ENCODE results near the gene ARL4D.

Gene ARL4D

GRCh38 chr17:43353393-43353792 lies 45.4 kb upstream of the ARL4D start:
- H3K27ac ChIP-seq = no peak overlapping the region
- H3K9me3 ChIP-seq (ENCODE audit: severe bottlenecking) = peaks cover 14% of the 10 kb centered on the region
- no peaks in the 10 kb centered on the region for H3K27me3 ChIP-seq (ENCODE audit: insufficient read depth, low read depth, severe bottlenecking)
- DNase-seq = no peak
- TF ChIP-seq CTCF (IDR thresholded peaks at IDR 0.05; ENCODE audit: low read depth, low read length) = no peak
- H3K4me3 ChIP-seq (ENCODE audit: low read depth, low read length) = no peak overlapping the region
- no peaks in the 10 kb centered on the region for H3K36me3 ChIP-seq

GRCh38 chr17:43354371-43354770 lies 44.4 kb upstream of the ARL4D start:
- no peak overlapping the region for H3K4me3 ChIP-seq (ENCODE audit: low read depth, low read length)
- no peak for DNase-seq
- H3K9me3 ChIP-seq (ENCODE audit: severe bottlenecking) = peaks cover 6% of the 10 kb centered on the region
- no peak for TF ChIP-seq CTCF (IDR thresholded peaks at IDR 0.05; ENCODE audit: low read depth, low read length)
- no peaks in the 10 kb centered on the region for H3K27me3 ChIP-seq (ENCODE audit: insufficient read depth, low read depth, severe bottlenecking)
- H3K36me3 ChIP-seq = no peaks in the 10 kb centered on the region
- H3K27ac ChIP-seq = peak overlapping the region; percentile 39; the same call in 1 of the 2 replicates

GRCh38 chr17:43356450-43356849 lies 42.3 kb upstream of the ARL4D start:
- TF ChIP-seq CTCF (IDR thresholded peaks at IDR 0.05; ENCODE audit: low read depth, low read length) = no peak
- no peaks in the 10 kb centered on the region for H3K27me3 ChIP-seq (ENCODE audit: insufficient read depth, low read depth, severe bottlenecking)
- H3K9me3 ChIP-seq (ENCODE audit: severe bottlenecking) = no peaks in the 10 kb centered on the region
- DNase-seq = no peak
- H3K36me3 ChIP-seq = no peaks in the 10 kb centered on the region
- H3K27ac ChIP-seq = no peak overlapping the region
- no peak overlapping the region for H3K4me3 ChIP-seq (ENCODE audit: low read depth, low read length)

- H3K4me3 ChIP-seq (ENCODE audit: low read depth, low read length) = no peak overlapping the region
- no peak for TF ChIP-seq CTCF (IDR thresholded peaks at IDR 0.05; ENCODE audit: low read depth, low read length)
- H3K27me3 ChIP-seq (ENCODE audit: insufficient read depth, low read depth, severe bottlenecking) = no peaks in the 10 kb centered on the region
- H3K9me3 ChIP-seq (ENCODE audit: severe bottlenecking) = no peaks in the 10 kb centered on the region
- no peaks in the 10 kb centered on the region for H3K36me3 ChIP-seq
- DNase-seq = no peak
- no peak overlapping the region for H3K27ac ChIP-seq
Observed at GRCh38 chr17:43356999-43357398, 41.8 kb upstream of the ARL4D start.

GRCh38 chr17:43359469-43360110 lies 39.2 kb upstream of the ARL4D start:
- Histone ChIP-seq H3K27ac (peak overlapping the region; percentile 100), H3K4me3 (ENCODE audit: low read depth, low read length) (peak overlapping the region; percentile 88), H3K27me3 (ENCODE audit: insufficient read depth, low read depth, severe bottlenecking) (no peaks in the 10 kb centered on the region), H3K36me3 (no peaks in the 10 kb centered on the region), H3K9me3 (ENCODE audit: severe bottlenecking) (no peaks in the 10 kb centered on the region)
- no peak for TF ChIP-seq CTCF (IDR thresholded peaks at IDR 0.05; ENCODE audit: low read depth, low read length)
- DNase-seq = no peak

GRCh38 chr17:43360376-43360738 lies 38.4 kb upstream of the ARL4D start:
- TF ChIP-seq CTCF (IDR thresholded peaks at IDR 0.05; ENCODE audit: low read depth, low read length) = no peak
- Histone ChIP-seq H3K9me3 (ENCODE audit: severe bottlenecking) (no peaks in the 10 kb centered on the region), H3K27ac (peak overlapping the region; percentile 100), H3K27me3 (ENCODE audit: insufficient read depth, low read depth, severe bottlenecking) (no peaks in the 10 kb centered on the region), H3K4me3 (ENCODE audit: low read depth, low read length) (peak overlapping the region; percentile 88), H3K36me3 (no peaks in the 10 kb centered on the region)
- DNase-seq = peak; percentile 49
